DMS114 treated with DMSO at 0.1 percent for 48 hours (cell line): ENCODE data around the gene RCOR3.
"Not testable (repeated sequence)": the region's sequence is repeated elsewhere in the genome, so short reads cannot be mapped to it uniquely, and the experiment has no call there.

Experiments
- DNase-seq: peaks from one replicate; lab custom pipeline; 2025; ENCODE audit not compliant: unreplicated experiment; lab: John Stamatoyannopoulos, UW

The RCOR3 gene

DNA sequence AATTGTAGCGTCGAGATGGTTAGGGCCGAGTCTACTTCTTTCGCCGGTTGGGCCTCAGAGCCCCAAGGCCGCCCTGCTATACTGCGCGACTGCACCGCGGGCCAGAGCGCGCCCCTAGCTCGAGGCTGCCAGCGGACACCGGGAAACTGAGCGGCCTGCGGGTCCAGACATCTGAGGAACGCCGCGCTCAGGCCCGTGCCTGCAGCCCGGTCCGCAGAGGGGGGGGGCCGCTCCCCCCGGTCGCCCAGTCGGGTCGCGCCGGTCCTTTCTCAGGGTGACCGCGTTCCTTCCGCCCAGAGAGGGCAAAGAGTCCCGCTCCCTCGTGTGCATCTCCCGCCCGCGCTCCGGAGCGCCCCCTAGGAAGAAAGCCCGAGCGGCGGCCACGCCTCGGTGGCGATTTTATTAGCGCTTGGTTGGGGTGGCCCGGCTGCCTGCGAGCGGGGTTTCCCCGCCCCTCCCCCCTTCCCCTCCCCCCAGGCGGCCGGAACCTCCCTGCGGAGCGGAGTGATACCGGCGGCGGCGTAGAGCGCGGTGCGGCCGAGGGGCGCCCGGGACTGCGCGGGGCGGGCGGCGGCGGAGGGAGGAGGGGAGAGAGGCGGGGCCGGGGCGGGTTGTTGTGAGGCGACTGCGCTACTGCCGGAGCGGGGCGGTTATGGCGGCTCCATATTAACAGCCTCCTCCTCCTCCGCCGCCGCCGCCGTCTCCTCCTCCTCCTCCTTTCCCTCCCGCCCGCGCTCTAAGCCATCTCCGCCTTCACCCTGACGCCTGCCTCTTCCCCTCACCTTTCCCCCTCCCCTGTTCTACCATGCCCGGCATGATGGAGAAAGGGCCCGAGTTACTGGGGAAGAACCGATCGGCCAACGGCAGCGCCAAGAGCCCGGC is at the start of gene RCOR3:
RCOR3 (plus strand) TSS at position 611 of the 882 bp plus-strand sequence; CDS start at position 806, 195 bp downstream.
- peak; percentile 76 for DNase-seq

DNA sequence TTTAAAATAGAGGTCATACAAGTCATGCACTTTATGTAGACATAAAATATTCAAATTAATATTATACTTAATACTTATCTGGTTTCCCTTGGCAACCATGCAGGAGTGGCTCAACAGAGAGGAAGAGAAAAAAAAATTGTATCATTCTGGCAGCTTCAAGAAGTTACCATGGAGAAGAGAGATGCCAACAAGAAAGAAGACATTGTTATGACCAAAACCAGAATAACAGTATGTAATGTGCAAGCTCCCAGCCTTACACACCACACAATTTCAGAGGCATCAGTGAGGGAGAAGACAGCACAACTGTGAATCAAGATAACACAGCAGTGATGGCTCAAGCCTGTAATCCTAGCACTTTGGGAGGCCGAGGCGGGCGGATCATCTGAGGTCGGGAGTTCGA is 49.1 kb upstream of the RCOR3 start:
- DNase-seq = no peak

DNA sequence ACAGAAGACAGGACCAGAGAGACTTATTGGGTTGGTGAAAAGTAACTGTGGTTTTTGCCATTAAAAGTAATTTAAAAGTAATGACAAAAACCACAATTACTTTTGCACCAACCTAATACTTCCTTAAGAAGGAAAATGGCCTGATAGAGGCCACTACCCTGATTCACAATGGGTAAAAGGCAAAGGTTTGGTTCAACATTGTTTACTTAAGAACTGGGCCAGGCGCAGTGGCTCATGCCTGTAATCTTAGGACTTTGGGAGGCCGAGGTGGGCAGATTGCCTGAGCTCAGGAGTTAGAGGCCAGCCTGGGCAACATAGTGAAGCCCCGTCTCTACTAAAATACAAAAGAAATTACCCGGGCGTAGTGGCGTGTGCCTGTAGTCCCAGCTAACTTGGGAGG is 48.2 kb upstream of the RCOR3 start:
- no peak for DNase-seq

DNA sequence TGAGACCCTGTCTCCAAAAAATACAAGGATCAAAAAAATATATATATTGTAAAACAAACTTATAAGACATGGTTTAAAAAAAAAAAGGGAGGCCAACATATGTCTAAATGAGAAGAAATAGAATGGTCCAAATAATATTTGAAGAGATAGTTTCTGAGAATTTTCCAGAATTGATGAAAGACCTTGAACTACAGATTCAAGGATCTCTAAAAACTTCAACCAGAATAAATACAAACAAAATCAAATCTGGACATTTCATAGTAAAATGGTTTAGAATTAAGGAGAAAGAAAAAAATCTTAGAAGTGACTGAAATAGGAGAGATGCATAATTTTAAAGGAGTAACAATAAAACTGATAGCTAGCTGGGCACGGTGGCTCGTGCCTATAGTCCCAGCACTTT is 45.5 kb upstream of the RCOR3 start:
- DNase-seq = no peak

DNA sequence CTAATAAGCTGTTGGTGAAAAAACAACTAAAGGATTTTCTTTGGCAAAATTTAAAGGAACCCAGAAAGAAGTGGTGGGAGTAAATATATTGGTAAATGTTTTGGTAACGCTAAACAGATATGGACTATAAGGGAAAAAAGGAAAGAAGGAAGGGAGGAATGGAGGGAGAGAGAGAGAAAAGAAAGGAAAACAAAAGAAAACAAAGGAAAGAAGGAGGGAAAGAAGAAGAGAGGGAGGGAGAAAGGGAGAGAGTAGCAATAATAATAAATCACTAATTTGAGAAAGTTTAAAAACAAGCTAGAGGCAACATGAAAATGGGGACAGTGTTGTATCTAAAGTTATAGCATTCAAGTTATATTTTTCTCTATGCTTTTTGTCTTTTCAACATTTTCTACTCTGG is 43.6 kb upstream of the RCOR3 start:
- no peak for DNase-seq

DNA sequence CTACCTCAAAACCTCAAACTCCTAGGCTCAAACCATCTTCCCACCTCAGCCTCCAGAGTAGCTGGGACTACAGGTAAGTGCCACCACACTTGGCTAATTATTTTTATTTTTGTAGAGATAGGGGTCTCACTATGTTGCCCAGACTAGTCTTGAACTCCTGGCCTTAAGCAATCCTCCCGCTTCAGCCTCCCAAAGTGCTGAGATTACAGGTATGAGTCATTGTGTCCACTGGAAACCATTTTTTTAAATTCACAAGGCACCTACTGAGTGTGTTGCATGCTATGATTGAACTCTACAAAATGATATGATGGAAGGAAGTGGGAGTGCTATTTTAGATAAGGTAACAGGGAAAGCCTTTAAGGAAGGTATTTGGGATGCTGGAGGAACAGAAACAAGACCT is 41.8 kb upstream of the RCOR3 start:
- no peak for DNase-seq

DNA sequence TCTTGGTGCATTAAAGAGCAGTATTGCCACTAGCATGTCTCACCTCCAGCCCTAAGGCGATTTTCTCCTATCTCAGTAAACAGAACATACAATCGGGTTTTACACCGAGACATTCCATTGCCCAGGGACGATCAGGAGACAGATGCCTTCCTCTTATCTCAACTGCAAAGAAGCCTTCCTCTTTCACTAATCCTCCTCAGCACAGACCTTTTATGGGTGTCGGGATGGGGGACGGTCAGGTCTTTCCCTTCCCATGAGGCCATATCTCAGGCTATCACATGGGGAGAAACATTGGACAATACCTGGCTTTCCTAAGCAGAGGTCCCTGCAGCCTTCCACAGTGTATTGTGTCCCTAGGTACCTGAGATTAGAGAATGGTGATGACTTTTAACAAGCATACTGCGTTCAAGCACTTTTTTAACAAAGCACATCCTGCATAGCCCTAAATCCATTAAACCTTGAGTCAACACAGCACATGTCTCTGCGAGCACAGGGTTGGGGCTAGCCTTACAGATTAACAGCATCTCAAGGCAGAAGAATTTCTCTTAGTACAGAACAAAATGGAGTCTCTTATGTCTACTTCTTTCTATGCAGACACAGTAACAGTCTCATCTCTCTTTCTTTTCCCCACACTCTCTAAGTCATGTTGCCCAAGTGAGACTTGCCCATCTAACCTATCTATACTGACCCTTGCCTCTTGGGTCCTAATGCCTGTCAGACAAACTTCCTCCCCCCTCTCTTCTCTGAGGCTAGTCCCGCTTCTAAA is 36.5 kb upstream of the RCOR3 start:
- not testable (repeated sequence) for DNase-seq

DNA sequence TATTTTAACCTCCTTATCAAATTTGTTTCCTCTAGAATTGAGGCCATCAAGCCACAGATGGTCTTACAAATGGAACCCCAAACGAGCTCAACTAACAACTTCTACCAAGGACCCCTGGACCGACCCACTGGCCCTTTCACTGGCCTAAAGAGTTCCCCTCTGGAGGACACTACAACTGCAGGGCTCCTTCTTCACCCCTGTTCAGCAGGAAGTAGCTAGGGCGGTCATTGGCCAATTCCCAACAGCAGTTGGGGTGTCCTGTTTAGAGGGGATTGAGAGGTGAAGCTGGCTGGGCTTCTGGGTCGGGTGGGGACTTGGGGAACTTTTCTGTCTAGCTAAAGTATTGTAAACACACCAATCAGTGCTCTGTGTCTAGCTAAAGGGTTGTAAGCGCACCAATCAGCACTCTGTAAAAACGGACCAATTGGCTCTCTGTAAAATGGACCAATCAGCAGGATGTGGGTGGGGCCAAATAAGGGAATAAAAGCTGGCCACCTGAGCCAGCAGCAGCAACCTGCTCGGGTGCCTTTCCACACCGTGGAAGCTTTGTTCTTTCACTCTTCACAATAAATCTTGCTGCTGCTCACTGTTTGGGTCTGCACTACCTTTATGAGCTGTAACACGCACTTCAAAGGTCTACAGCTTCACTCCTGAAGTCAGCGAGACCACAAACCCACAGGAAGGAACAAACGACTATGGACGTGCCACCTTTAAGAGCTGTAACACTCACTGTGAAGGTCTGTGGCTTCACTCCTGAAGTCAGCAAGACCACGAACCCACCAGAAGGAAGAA is 30.4 kb upstream of the RCOR3 start:
- not testable (repeated sequence) for DNase-seq

DNA sequence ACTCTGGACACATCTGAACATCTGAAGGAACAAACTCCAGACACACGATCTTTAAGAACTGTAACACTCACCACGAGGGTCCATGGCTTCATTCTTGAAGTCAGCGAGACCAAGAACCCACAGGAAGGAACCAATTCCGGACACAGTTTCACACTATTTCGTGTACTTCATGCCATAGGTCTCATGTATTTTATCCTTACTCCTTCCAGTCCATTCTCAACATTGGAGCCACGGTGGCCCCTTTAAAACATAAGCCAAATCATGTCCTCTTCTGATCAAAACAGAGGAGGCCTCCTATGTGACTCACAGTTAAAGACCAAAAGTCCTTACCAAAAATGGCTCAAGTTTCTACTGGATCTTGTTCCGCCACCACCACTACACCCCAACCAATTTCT is 29.8 kb upstream of the RCOR3 start:
- DNase-seq = no peak

DNA sequence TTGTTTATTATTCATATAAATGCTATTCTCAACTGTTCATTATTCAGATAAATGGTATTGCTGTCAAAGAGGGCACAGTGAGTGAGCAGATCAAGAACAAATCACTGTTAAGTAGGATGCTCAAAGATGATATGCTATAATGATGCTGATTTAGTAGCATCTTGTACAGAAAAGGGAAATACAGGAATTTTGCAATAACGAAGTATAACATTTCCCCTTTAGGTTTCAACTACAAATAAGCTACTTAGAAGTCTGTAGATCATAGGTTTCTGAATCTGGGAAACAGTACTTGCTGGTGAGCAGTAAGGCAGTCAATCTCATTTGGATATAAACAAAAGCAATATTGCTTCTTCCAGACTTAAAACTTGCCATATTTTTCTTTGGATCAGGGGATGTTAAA is 27.3 kb upstream of the RCOR3 start:
- no peak for DNase-seq

DNA sequence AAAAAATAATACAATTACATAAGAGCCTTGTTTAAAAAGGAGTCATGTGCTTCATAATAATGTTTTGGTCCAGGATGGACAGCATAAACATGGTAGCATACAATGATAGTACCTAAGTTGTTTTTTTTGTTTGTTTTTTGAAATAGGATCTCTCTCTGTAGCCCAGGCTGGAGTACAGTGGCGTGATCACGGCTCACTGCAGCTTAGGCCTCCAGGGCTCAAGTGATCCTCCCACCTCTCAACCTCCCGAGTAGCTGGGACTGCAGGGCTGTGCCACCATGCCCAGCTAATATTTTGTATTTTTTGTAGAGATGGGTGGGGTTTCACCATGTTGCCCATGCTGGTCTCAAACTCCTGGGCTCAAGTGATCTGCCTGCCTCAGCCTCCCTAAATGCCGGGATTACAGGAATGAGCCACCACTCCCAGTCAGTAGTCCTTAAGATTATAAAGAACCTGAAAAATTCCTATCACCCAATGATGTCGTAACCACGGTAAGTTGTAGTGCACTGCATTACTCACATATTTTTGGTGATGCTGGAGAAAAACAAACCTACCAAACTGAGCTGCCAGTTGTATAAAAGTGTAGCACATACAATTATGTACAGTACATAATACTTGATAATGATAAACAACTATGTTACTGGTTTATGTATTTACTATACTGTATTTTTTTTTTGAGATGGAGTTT is 22.4 kb upstream of the RCOR3 start:
- no peak for DNase-seq

DNA sequence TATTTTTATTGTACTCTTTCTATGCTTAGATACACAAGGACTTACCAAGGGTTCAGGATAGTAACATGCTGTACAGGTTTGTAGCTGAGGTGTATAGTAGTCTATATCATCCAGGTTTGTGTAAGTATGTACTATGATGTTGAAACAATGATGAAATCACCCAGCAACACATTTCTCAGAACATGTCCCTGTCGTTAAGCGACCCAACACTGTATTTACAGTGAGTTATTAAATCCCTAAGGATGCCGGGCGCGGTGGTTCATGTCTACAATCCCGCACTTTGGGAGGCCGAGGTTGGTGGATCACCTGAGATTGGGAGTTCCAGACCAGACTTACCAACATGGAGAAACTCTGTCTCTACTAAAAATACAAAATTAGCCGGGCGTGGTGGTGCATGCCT is 21.6 kb upstream of the RCOR3 start:
- no peak for DNase-seq

DNA sequence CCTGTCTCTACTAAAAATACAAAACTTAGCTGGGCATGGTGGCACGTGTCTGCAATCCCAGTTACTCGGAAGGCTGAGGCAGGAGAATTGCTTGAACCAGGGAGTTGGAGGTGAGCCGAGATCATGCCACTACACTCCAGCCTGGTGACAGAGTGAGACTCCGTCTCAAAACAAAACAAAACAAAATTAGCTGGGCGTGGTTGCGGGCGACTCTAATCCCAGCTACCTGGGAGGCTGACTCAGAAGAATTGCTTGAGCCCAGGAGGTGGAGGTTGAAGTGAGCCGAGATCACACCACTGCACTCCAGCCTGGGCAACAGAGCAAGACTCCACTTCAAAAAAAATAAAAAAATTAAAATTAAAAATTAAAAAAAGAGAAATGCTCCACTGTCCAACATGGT is 18.6 kb upstream of the RCOR3 start:
- not testable (repeated sequence) for DNase-seq

DNA sequence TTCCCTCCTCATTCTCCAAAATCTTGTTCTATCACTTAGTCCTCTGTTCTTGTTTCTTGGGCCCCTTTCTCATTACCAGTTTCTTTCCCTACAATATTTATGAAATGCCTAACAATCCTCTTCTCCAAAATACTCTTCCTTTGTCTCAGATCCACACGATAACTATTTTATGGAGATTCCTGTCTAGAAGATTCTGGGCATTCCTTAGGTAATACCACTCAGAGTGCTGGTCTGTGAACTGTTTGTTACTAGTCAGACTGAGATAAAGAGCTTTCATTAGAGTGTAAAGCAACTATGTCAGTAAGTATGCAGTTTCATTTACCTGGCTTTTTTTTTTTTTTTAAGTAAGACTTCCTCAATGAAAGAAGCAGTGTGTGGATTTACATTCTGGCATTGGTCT is 18.1 kb upstream of the RCOR3 start:
- no peak for DNase-seq

DNA sequence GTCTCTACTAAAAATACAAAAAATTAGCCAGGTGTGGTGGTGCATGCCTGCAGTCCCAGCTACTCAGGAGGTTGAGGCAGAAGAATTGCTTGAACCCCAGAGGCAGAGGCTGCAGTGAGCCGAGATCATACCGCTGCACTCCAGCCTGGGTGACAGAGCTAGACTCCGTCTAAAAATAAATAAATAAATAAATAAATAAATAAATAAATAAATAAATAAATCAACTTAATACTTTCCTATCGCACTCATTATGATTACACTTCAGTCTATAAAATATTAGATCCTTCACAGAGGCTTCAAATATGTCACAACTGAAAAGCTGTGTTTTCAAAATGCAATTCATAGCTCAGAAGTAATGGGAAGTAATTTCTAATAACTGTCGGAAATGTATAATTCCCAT is 15.5 kb upstream of the RCOR3 start:
- not testable (repeated sequence) for DNase-seq

DNA sequence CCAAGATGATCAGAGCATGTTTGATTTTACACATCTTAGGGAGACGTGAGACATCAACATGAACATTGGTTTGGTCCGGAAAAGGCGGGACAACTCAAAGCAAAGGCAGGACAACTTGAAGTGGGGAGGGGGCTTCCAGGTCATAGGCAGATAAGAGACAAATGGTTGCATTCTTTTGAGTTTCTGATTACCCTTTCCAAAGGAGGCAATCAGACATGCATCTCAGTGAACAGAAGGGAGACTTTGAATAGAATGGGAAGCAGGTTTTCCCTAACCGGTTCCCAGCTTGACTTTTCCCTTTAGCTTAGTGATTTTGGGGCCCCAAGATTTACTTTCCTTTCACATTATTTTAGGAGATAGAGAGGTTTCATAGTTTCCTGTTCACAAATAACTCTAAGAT is 12.6 kb upstream of the RCOR3 start:
- DNase-seq = not testable (repeated sequence)

DNA sequence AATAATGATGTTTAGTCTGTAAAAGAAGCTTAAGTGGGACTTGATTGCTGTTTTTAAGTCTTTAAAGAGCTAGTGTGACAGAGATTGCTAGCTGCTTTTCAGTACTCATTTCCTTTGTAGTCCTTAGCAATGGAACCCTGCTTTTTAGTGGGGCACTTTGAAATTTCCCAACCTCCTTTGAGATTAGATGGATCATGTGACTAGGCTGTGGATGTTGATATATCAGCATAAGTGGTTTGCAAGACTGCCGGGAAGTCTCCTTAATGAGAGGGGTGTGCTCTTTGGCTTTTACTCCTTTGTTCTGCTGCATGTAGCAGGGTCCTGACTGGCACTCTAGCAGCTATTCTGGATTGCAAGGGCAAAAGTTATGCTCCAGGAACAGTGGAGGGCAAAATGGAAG is 11.2 kb upstream of the RCOR3 start:
- no peak for DNase-seq

DNA sequence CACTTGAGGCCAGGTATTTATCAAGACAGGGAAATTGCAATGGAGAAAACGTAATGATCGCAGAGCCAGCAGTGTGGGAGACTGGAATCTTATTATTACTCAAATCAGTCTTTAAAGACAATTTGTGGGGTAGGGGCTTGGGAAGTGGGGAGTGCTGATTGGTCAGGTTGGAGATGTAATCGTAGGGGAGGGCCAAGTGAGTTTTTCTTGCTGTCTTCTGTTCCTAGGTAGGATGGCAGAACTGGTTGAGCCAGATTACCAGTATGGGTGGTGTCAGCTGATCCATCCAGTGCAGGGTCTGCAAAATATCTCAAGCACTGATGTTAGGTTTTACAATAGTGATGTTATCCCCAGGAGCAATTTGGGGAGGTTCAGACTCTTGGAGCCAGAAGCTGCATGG is 9.6 kb upstream of the RCOR3 start:
- not testable (repeated sequence) for DNase-seq

DNA sequence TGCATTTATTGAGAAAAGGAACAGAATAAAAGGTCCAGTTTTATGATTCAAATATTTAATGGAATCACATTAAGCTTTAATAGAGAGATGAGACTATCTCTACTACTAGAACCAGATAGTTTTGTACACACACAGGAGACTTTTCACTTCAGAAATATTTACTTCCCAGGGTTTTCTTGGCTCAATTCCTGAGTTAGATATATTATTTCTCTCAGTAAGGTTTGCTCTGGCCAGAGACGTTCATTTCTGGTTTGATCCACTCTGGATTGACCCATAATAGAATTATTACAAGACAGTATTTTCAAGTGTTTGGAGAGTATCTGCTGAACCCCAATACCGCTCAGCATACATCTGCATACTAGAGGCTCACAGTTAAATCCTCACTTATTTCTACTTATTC is 1.3 kb upstream of the RCOR3 start:
- DNase-seq = no peak

DNA sequence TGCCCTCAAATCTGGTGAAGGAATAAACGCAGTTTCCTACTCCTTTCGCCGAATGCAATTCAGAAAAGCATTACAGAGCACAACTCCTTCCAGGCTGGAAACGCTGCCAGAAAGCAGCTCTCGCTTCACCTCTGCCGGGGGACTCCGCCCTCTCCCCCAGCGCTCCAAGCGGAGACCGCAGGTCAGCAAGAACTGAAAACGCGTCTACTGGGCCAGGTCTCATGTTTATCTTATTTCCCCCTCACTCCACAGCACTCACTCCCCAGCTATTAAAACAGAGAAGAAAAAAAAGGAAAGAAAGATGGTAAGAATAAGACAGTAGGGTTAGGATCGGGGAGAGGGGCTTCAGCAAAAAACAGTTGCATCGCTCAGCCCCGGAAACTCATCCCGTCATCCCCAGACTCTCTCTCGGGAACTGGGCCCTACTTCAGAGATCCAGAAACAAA is 833 bp upstream of the RCOR3 start:
- peak; percentile 69 for DNase-seq

DNA sequence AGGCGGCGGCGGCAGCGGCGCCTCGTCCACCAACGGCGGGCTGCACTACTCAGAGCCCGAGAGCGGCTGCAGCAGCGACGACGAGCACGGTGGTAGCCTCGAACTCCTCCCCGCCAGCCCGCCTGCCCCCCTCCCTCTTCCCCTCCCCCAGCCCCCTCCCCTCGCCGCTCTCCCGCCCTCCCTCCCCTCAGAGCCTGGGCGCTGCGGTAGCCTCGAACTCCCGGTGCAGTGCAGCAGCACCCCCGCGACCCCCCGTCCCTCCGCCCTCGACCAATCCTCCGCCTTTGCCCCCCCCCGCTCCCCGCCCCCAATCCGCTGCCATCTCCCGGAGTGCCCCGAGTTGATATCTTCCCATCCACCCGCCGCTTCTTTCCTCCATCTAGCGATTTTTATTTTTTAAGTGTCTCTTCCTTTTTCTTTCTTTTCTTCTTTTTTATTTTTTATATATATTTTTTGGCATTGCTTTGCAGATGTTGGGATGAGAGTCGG is 516 bp downstream of the RCOR3 start:
- DNase-seq = peak; percentile 32
